HAP-1 (cell line): ENCODE results near the gene NFIC.

ENCODE experiments used
- DNase-seq, 2 experiments: peaks; one replicate each; pipeline ENCODE4 v3.0.0-alpha.2; 2016 to 2020; ENCODE audit warnings: low spot score in 2 of 2
- H3K27me3 ChIP-seq: fragments of 250-450 bp; sonication (Bioruptor Pico); 2 replicates; pipeline ENCODE4 v1.5.1; 2020; ENCODE audit warnings: low read depth, mild to moderate bottlenecking, moderate library complexity
- H3K36me3 ChIP-seq: fragments of 250-450 bp; sonication (Bioruptor Pico); replicated peaks from 2 replicates; pipeline ENCODE4 v1.5.1; 2020; ENCODE audit warnings: mild to moderate bottlenecking
- H3K4me1 ChIP-seq: fragments of 250-450 bp; sonication (Bioruptor Pico); 2 replicates; pipeline ENCODE4 v1.5.1; 2020; ENCODE audit warnings: mild to moderate bottlenecking
- H3K4me3 ChIP-seq: fragments of 250-450 bp; sonication (Bioruptor Pico); 2 replicates; pipeline ENCODE4 v1.5.1; 2020; ENCODE audit warnings: mild to moderate bottlenecking, moderate library complexity
- H3K9me3 ChIP-seq: fragments of 250-450 bp; sonication (Bioruptor Pico); 2 replicates; pipeline ENCODE4 v1.5.1; 2020; ENCODE audit warnings: mild to moderate bottlenecking, moderate library complexity
- in situ Hi-C: fragments of 300-500 bp; cut with MboI; formaldehyde crosslinking; loops from 3 replicates; pipeline ENCODE4 v1.14.3; 2020; ENCODE audit warnings: low sequenced_read_pairs, inconsistent platforms, mixed read lengths

Gene NFIC

DNA sequence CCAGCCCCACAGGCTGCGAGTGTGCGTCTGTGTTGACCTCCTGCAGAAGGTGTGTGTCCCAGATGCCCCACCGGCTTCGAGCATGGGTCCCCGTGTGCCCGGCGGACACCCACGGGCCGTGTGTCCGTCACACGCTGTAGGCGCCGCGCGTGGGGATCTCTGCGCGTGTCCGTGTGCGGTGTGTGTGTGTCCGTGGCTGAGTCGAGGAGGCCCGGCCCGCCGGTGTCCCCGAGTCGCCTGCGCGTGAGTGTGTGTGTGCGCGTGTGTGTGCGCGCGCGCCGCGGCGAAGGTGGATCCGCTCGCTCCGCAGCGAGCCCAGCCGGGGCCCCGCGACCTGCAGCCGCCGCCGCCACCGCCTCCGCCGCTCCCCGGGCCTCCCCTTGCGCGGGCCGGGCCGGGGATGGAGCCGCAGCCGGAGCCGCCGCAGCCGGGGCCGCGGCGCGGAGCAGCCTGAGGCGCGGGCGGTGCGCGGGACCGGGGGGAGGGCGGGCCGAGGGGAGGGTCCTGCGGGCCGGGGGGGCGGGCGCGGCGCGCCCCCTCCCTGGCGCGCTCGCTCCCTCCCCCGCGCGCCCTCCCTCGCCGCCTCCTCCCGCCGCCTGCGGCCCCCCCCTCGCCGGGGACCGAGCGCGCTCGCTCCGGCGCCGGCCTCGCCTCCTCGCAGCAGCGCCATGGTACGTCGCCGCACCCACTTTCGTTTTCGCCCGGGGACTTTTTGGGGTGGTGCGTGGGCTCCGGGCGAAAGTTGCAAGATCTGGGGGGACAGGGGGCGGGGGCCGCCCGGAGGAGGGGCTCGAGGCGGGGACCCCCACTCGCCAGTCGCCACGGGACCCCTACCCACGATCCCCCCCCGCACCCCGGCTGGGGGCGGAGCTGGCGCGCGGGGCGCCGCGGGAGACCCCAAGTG is 7.1 kb upstream of the NFIC start:
- H3K27me3 ChIP-seq: no peaks in the 10 kb centered on the region
- H3K36me3 ChIP-seq: no peaks in the 10 kb centered on the region
- DNase-seq: peak in 1 of 2 experiments; percentile 65
- peak overlapping the region; percentile 49 for H3K4me3 ChIP-seq
- no peaks in the 10 kb centered on the region for H3K9me3 ChIP-seq
- in situ Hi-C loops: no loop called here
- peaks cover 4% of the 10 kb centered on the region; the same call in 1 of the 2 replicates for H3K4me1 ChIP-seq

DNA sequence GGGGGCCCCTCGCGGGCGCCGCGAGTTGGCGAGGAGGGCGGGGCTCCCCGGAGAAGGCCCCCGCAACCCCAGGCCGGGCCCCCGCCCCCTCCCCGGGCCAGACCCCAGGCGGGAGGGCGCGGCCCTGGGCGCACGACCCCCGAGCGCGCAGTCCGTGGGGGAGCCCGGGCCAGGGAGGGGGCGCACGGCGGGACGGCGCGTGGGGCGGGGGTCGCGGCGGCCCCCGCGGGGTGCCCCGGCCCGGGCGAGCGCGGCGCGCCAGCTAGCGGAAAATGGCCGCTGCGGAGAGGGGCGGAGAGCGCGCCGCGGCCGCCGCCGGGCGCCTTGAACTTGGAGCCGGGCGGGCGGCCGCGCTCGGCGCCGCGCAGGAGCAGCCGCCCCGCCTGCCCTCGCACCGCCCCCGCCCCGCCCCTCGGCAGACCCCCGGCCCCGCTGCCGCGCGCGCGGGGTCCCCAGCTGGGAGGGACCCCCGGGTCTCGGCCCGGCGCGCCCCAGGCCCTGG is 6.4 kb upstream of the NFIC start:
- in situ Hi-C loops: no loop called here
- Histone ChIP-seq H3K4me3 (peak overlapping the region; percentile 61), H3K4me1 (peaks cover 4% of the 10 kb centered on the region), H3K27me3 (no peaks in the 10 kb centered on the region), H3K36me3 (no peaks in the 10 kb centered on the region), H3K9me3 (no peaks in the 10 kb centered on the region)
- DNase-seq: peak in 1 of 2 experiments; percentile 54

GRCh38 chr19:3360421-3361383 is 5.7 kb upstream of the NFIC start:
- in situ Hi-C loops: no loop called here
- H3K36me3 ChIP-seq: no peaks in the 10 kb centered on the region
- DNase-seq: peak in 1 of 2 experiments; percentile 68
- peaks cover 12% of the 10 kb centered on the region for H3K4me1 ChIP-seq
- no peaks in the 10 kb centered on the region for H3K9me3 ChIP-seq
- H3K27me3 ChIP-seq: no peaks in the 10 kb centered on the region
- H3K4me3 ChIP-seq: peak overlapping the region; percentile 61

DNA sequence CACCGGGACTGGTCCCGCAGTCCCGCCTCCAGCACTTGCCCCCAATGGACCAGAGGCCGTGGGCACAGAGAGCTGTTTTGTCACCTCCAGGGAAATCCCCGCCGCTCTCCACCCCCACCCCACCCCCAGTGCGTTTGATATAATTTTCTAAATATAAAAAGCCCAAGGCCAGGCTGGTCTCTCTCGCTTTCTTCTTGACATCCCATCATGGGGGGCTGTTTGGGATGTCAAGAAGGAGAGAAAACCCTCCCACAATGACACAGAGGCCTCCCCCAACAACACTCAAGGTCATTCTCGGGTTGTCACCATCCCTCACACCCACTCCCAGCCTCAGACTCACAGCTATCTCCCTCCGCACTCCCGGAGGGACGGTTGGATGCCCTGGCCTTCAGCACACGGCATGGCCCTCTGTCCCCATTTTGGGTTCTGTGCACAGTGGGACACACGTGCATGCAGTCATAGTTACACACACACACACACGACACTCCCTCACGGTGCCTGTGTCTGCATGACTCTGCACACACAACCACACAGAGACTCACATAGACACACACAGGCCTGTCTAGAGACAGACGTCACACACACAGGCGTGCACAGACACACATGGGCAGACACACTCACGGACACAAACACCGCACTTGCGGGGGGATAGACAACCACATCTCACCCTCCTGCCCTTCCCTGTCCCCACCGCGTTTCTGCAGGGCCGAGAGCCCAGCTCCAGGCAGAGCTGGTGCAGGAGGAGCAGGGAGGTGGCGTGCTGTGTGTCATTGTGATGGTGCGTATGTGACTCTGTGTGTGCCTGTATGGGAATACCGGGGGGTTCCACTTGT is 4.8 kb upstream of the NFIC start:
- Histone ChIP-seq H3K9me3 (no peaks in the 10 kb centered on the region), H3K4me1 (peaks cover 13% of the 10 kb centered on the region), H3K27me3 (no peaks in the 10 kb centered on the region), H3K36me3 (no peaks in the 10 kb centered on the region), H3K4me3 (peak overlapping the region; percentile 61)
- in situ Hi-C loops: no loop called here
- DNase-seq: no peak

- DNase-seq: no peak
Observed at GRCh38 chr19:3362217-3362906, 4.0 kb upstream of the NFIC start.

GRCh38 chr19:3363841-3364500 is 2.4 kb upstream of the NFIC start:
- Histone ChIP-seq H3K4me1 (peaks cover 24% of the 10 kb centered on the region), H3K9me3 (no peaks in the 10 kb centered on the region), H3K4me3 (no peak overlapping the region), H3K27me3 (no peaks in the 10 kb centered on the region), H3K36me3 (no peaks in the 10 kb centered on the region; the same call in 1 of the 2 replicates)
- DNase-seq: no peak
- in situ Hi-C loops: no loop called here

More at GRCh38 chr19:3362217-3362906, 4.0 kb upstream of the NFIC start:
- no peaks in the 10 kb centered on the region for H3K27me3 ChIP-seq
- peaks cover 13% of the 10 kb centered on the region for H3K4me1 ChIP-seq
- H3K36me3 ChIP-seq: no peaks in the 10 kb centered on the region
- no peaks in the 10 kb centered on the region for H3K9me3 ChIP-seq
- in situ Hi-C loops: no loop called here
- H3K4me3 ChIP-seq: no peak overlapping the region

DNA sequence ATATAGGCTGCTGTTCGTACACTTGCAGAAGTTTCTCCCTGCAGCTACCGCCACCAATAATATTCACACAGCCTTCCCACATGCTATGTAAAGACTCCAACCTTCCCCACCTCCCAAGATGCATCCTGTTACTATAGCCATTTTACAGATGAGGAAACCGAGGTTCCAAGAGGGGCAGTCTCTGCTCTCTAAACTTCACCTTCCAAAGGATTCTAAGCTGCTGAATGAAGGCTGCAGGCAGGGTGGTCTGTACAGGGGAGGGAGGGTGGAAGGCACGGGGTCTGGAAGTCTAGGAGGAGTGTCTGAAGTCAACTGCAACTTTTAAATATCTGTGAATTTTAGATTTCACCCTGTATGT is 1.9 kb upstream of the NFIC start:
- no peaks in the 10 kb centered on the region; the same call in 1 of the 2 replicates for H3K36me3 ChIP-seq
- in situ Hi-C loops: no loop called here
- no peaks in the 10 kb centered on the region for H3K9me3 ChIP-seq
- peaks cover 28% of the 10 kb centered on the region for H3K4me1 ChIP-seq
- DNase-seq: no peak
- no peak overlapping the region for H3K4me3 ChIP-seq
- H3K27me3 ChIP-seq: no peaks in the 10 kb centered on the region

GRCh38 chr19:3365093-3365835 is 1.1 kb upstream of the NFIC start:
- Histone ChIP-seq H3K36me3 (no peaks in the 10 kb centered on the region; the same call in 1 of the 2 replicates), H3K9me3 (no peaks in the 10 kb centered on the region), H3K4me3 (peak overlapping the region; percentile 66), H3K27me3 (no peaks in the 10 kb centered on the region), H3K4me1 (peaks cover 28% of the 10 kb centered on the region)
- in situ Hi-C loops: no loop called here
- peak in 1 of 2 experiments; percentile 59 for DNase-seq

- no peaks in the 10 kb centered on the region; the same call in none of the 2 replicates for H3K36me3 ChIP-seq
- no peaks in the 10 kb centered on the region for H3K9me3 ChIP-seq
- H3K27me3 ChIP-seq: no peaks in the 10 kb centered on the region
- peak in 1 of 2 experiments; percentile 76 for DNase-seq
- peaks cover 28% of the 10 kb centered on the region for H3K4me1 ChIP-seq
- in situ Hi-C loops: no loop called here
- H3K4me3 ChIP-seq: peak overlapping the region; percentile 66
Observed at GRCh38 chr19:3366753-3367627, 607 bp downstream of the NFIC start.

- no peaks in the 10 kb centered on the region for H3K27me3 ChIP-seq
Observed at GRCh38 chr19:3367628-3368440, 1.5 kb downstream of the NFIC start.

More at GRCh38 chr19:3367628-3368440, 1.5 kb downstream of the NFIC start:
- Histone ChIP-seq H3K9me3 (no peaks in the 10 kb centered on the region), H3K4me3 (peak overlapping the region; percentile 66), H3K4me1 (peaks cover 28% of the 10 kb centered on the region), H3K36me3 (no peaks in the 10 kb centered on the region; the same call in none of the 2 replicates)
- in situ Hi-C loops: no loop called here
- peak in 1 of 2 experiments; percentile 43 for DNase-seq
